Epidermal melanocyte (primary cell): ENCODE measurements around the gene OPA1.

Experiments used
- DNase-seq: peaks from one replicate; pipeline ENCODE4 v3.0.0; 2011; ENCODE audit warnings: low spot score; ENCODE audit not compliant: insufficient read length

The OPA1 gene

GRCh38 chr3:193734737-193735366 is 141.8 kb downstream of the OPA1 start:
- DNase-seq, result no peak

- DNase-seq, result no peak
These were observed 142.8 kb downstream of the OPA1 start for GRCh38 chr3:193735850-193736249.

GRCh38 chr3:193736616-193737015 is 143.6 kb downstream of the OPA1 start:
- no peak for DNase-seq

GRCh38 chr3:193737191-193737751 is 144.3 kb downstream of the OPA1 start:
- DNase-seq, result no peak

GRCh38 chr3:193742628-193743027 is 149.6 kb downstream of the OPA1 start:
- DNase-seq, result no peak

GRCh38 chr3:193743702-193744047 is 150.7 kb downstream of the OPA1 start:
- DNase-seq, result no peak

- DNase-seq, result no peak
These were observed 151.2 kb downstream of the OPA1 start for GRCh38 chr3:193744048-193744821.

GRCh38 chr3:193744822-193745684 is 152.0 kb downstream of the OPA1 start:
- DNase-seq, result no peak

DNA sequence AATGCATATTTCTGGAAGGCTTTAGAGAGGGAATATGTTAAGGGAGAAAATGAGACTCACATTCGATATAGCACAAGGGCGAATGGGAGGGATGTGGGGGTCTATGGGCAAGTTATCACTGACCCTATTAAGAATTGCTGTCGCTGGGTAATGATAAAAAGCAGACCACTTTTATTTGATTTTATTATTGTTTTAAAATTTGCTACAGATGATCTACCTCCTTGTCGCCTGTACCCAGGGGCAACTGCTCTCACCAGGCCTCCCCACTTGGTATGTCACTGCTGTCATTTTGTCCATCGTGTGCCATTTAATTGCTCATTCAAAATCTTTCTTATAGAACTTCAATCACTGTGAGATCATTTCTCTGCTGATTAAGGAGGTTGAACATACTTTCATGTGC is 153.8 kb downstream of the OPA1 start:
- no peak for DNase-seq
